ENCODE results near the gene BCO2. TPM values are rescaled to one million over a fixed set of nuclear protein-coding genes. Genes with fewer than 3 reads are reported as not detected.
A peak's percentile ranks its signal among the peaks of the same experiment; 100 is the strongest.

BCO2 gene
- total and polyA plus RNA-seq, 2 experiments from 2014 or later: 44.2 to 69.4 TPM

GRCh38 chr11:112267188-112267591 is 91.9 kb downstream of the BCO2 start:
- H3K27ac ChIP-seq: no peak overlapping the region
- H3K27me3 ChIP-seq: no peaks in the 10 kb centered on the region
- no peak overlapping the region for H3K4me3 ChIP-seq
- H3K36me3 ChIP-seq: no peaks in the 10 kb centered on the region
- no peaks in the 10 kb centered on the region for H3K4me1 ChIP-seq (ENCODE audit: low read depth)
- no peaks in the 10 kb centered on the region for H3K9me3 ChIP-seq (ENCODE audit: low read depth)
- DNase-seq (ENCODE audit: low read depth in 1 of 2, low spot score in 1 of 2): peak; percentile 8 to 54
- no peak for TF ChIP-seq CTCF (IDR thresholded peaks at IDR 0.05; ENCODE audit: low read depth, low read length)

- Histone ChIP-seq H3K4me3 (no peak overlapping the region), H3K4me1 (ENCODE audit: low read depth) (no peaks in the 10 kb centered on the region), H3K27me3 (no peaks in the 10 kb centered on the region), H3K27ac (no peak overlapping the region), H3K9me3 (ENCODE audit: low read depth) (no peaks in the 10 kb centered on the region), H3K36me3 (no peaks in the 10 kb centered on the region)
- TF ChIP-seq CTCF (IDR thresholded peaks at IDR 0.05; ENCODE audit: low read depth, low read length): no peak
- no peak for DNase-seq (ENCODE audit: low read depth in 1 of 2, low spot score in 1 of 2)
Observed at GRCh38 chr11:112268406-112268805, 93.1 kb downstream of the BCO2 start.

Other genes starting within 250 kb of the BCO2 start
- 40.7 and 42.6 TPM in 2 replicates for gene DIXDC1, start 238.2 kb upstream of the BCO2 start, total RNA-seq
- 26.5 and 35.0 TPM in 2 replicates for gene DIXDC1, start 238.2 kb upstream of the BCO2 start, polyA plus RNA-seq
- gene DLAT, start 150.1 kb upstream of the BCO2 start, total RNA-seq: 70.6 and 77.9 TPM in 2 replicates
- gene DLAT, start 150.1 kb upstream of the BCO2 start, polyA plus RNA-seq: 94.7 and 110 TPM in 2 replicates
- gene PIH1D2, start 101.5 kb upstream of the BCO2 start, total RNA-seq: 1.3 and 2.4 TPM in 2 replicates
- gene PIH1D2, start 101.5 kb upstream of the BCO2 start, polyA plus RNA-seq: 0.36 and 5.9 TPM in 2 replicates
- 15.0 and 19.6 TPM in 2 replicates for gene NKAPD1, start 101.2 kb upstream of the BCO2 start, total RNA-seq
- gene NKAPD1, start 101.2 kb upstream of the BCO2 start, polyA plus RNA-seq: 12.8 and 16.2 TPM in 2 replicates
- 46.7 and 97.1 TPM in 2 replicates for gene TIMM8B, start 88.8 kb upstream of the BCO2 start, total RNA-seq
- 149 and 204 TPM in 2 replicates for gene TIMM8B, start 88.8 kb upstream of the BCO2 start, polyA plus RNA-seq
- gene SDHD, start 88.6 kb upstream of the BCO2 start, total RNA-seq: 52.1 and 70.7 TPM in 2 replicates
- gene SDHD, start 88.6 kb upstream of the BCO2 start, polyA plus RNA-seq: 176 and 184 TPM in 2 replicates
- 0.18 and 0.86 TPM in 2 replicates for gene IL18, start 11.4 kb upstream of the BCO2 start, total RNA-seq
- 0.94 TPM in 1 of 2 replicates, not detected in the other for gene IL18, start 11.4 kb upstream of the BCO2 start, polyA plus RNA-seq
- gene TEX12, start 8.1 kb upstream of the BCO2 start, total RNA-seq: not detected in 2 replicates
- gene TEX12, start 8.1 kb upstream of the BCO2 start, polyA plus RNA-seq: 0.28 TPM in 1 of 2 replicates, not detected in the other
- 28.1 and 30.3 TPM in 2 replicates for gene PTS, start 50.9 kb downstream of the BCO2 start, total RNA-seq
- gene PTS, start 50.9 kb downstream of the BCO2 start, polyA plus RNA-seq: 53.0 and 66.7 TPM in 2 replicates
- not detected in 2 replicates for gene PLET1, start 85.3 kb downstream of the BCO2 start, total RNA-seq
- 0.14 TPM in 1 of 2 replicates, not detected in the other for gene PLET1, start 85.3 kb downstream of the BCO2 start, polyA plus RNA-seq

All from cardiac muscle cell (in vitro differentiated cells and primary cell).